SKM-1 (cell line): ENCODE results near the gene KRCC1.
A peak's percentile ranks its signal among the peaks of the same experiment; 100 is the strongest.

ENCODE experiments used
- DNase-seq: peaks from one replicate; lab custom pipeline; 2025; ENCODE audit not compliant: unreplicated experiment; lab: John Stamatoyannopoulos, UW

Gene KRCC1

DNA sequence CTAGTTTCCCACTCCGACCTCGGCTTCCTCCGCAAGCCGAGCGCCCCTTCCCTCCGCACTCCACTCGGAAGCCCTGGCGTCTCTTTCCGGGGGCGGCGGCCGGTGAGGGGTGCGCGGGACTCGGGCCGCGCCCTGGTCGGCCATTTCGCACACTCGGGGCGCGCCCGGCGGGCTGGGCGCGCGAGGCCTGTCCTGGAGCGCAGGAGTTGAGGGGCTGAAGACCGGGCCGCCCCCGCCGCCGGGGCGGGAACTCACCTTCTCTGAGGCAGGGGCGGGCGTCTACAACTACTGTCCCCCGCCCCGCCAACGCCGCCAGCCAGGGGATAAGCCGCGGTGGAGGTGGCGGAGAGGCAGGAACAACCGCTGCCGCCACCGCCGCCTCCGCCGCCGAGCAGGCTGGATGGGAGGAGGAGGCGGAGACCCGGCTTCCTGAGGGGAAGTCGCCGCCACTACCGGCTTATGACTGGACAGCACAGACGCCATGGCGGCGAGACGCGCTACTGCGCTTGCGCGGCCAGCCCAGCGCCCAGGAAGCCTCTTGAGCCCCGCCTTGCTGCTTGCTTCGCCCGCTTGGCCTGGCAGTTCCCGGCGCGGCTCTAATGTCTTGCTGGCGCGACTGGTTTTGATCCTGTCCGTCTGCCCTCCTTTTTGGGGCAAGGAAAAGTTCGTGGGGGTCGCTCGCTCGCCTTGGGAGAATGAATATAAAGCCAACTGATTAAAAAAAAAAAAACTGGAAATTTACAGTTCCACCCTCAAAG is at the start of gene KRCC1:
KRCC1 (minus strand) TSS at position 413 of the 758 bp plus-strand sequence. CDS start 27,220 bp downstream, outside the sequence.
- peak; percentile 90 for DNase-seq

DNA sequence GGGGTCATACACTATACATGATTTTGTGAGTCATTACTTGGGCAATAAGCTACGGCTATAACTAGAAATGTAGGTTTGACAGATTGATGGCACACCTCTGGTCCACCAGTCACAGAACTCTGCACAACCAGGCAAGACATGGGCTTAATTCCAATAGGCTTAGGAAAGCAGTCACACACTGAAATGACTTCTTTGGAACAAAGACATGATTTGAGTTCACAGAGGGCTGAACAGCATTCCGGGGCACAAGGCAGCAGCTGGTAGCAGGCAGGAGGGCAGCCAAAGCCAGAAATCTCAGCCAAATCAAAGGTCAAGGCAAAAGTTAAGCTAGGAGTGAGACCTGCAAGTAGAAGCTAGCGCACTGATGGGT is 44.9 kb upstream of the KRCC1 start:
- DNase-seq, result no peak

DNA sequence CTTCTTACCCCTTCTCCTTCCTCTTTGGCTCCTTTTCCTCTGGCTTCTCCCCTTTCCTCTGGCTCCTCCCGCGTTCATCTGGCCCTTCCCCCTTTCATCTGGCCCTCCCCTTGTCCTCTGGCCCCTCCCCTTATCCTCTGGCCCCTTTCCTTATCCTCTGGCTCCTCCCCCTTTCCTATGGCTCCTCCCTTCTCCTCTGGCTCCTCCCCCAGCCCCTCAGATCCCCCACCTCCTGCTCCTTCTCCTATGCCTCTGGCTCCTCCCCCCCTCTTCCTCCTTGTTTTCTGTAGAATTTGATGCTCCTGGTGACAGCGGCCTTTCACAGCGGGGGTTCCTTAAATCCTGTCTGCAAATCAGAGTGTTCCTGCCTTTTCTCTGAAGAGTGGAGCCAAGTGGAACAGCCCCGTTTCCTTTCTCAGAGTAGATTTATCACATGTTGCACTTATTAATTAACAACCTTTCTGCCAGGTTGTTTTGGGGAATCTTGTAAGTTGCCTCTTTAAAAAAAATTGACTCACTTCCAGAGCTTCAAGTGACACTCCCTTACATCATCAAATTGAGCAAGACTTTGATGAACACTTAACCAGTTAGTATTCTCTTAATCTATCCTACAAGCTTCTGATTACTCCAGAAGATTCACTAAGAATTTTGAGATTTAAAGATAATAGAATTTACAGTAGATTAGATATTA is 44.4 kb upstream of the KRCC1 start:
- no peak for DNase-seq

DNA sequence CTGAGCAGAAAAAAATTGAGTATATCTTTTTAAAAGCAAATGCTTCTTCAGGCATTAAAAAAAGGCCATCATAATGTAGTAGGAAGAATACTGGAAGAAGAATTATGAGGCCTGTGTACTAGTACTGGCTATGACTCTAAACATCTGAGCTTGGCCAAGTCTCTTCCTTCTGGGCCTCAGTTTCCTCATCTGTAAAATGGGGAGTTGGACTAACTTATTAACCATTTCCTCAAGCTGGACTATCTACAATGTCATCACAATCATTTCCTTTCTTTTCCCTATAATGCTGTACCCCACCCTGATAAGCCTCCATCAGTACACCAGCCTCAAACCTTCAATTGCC is 42.9 kb upstream of the KRCC1 start:
- no peak for DNase-seq

DNA sequence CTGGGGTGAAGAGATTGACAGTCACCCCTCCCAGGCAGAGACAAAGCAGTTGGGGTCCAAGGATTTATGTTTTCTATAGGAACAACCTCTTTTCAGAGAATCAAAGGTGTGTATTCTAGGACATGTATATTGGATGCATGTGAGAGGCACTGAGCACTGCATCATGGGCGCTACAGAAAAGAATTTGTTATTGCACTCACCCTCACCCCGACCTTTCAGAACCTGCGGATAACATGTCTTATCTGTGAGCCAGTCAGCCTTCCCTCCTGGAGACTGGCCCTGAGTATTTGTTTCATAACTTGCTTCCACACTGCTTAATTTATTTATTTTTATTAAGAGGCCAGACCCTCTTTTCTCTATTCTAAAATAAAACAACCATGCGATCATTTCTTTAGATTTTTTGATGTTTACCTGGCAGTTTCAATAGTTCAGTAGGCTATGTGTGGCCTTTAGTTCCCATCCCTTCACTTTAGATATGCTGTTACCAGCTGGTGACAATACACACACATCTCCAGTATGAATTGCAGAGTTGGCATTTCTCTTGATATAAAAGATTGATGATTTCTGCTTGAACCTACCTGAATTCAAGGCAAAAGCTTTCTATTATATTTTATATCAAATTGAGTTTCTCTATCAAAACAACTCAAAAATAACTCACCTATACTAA is 42.4 kb upstream of the KRCC1 start:
- no peak for DNase-seq

DNA sequence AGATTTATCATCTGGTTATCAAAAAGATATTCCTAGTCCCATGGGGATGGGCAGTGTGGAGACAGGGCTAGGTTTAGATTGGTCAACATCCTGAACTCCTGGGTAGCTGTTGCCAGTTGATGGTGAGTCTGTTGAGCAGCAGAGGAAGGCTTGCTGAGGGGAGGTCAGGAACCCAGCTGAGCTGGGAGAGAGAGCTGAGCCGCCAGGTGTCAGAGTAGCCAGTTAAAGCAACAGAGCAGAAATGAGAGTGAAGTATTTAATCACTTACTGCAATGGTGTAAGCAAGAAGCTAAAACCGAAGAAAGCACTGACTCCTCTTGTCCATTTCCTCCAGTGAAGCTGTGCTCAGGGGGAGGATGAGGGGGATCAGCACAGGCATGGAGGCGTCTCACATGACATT is 41.6 kb upstream of the KRCC1 start:
- DNase-seq, result no peak

DNA sequence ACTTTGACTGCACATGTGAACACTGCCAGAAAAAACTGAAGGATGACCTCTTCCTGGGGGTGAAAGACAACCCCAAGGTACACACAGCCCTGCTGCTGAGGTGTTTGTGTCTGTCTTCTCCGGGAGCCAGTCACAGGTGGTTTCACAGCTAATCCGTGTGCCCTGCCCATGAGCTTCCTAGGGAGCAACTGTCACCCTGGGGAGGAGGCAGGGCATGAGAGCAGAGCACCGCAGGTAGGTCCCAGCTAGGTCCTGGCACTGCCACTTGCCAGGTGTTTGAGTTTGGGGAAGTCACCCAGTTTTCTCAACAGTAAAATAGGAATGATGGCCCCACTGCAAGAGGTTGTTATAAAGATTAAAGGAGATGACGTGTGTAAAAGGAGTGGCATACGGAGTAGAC is 41.1 kb upstream of the KRCC1 start:
- no peak for DNase-seq

DNA sequence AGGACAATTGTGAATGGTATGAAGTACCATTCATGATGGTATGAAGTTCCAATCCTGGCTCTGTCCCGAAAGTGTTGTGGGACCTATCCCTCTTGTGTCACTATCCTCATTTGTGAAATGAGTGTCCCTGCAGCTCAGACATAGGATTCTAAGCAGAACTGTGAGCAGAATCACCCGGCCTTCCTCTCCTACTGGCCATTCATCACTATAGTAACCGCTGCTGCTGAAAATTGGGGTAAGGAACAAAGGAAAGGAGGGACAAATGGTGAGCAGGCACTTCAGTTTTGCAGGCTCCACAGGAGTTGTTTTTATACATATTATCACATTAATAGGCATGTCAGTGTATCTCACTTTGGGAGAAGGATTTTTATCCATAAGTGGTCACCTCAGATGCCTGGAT is 39.4 kb upstream of the KRCC1 start:
- DNase-seq, result no peak

DNA sequence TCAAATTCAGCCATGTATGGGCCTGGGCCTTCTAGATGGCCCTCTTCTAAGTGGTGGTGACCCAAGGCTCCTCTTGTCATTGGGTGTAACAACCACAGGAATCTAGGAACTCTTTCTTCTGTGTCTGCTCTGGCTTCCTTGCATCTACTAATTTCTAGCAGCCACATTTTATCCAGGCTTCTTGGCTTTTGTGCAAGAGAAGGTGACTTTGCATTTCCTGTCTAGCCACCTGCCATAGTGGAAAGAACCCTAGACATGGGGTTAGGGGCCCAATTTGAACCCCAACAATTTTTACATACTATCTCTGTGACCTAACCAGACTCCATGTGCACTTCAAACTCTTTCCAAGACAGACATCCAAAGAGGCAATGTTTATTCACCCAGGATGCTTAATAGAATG is 37.2 kb upstream of the KRCC1 start:
- no peak for DNase-seq

DNA sequence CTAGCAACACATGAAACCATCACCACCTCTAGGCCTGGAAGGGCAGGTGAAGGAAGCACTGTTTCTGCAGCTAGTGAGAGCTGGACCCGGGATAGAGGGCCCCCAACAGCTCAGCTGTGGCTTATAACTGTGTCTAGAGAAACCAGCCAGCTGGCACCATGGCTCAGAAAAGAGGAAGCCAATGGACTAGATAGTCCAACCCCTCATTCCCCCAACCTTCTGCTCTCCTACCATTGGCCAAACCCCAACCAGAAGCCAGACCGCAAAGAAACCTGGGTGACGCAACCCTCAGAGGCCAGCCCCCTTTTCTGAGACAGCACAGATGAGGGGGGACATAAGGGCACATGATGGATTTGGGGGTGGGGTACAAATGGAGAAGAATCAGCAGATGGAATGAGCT is 36.4 kb upstream of the KRCC1 start:
- peak; percentile 66 for DNase-seq

DNA sequence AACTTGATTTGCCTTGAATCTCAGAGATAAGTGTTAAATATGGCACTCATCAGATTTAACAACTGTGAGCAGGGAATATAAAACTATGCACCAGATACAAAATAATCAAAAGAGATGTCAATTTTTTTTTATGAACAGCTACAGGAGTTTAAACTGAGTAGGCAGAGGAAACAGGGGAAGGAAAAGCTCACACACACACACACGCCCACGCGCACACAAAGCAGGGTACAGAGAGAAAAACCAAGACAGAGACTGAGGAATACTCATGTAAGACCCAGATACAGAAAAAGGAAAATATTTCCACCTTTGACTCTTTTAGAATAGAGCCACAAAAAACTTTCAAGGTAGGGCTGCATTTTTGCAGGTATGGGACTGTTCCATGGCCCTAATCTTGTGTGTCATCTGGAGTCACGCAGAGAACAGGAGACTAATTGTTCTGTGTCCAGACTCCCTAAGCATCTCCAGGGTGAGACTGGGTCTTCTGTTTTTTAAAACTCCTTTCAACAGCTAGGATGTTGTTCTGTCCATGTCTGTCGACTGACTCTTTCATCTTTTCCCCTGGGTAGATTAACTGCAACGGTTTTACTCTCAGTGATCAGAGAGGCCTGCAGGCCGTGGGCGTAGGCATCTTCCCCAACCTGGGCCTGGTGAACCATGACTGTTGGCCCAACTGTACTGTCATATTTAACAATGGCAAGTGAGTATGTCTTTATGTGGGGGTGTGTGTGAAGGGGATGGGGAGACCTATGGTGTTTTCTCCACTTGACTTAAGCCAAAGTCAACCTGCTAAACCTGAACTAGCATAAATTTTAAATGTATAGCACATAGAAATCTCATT is 35.1 kb upstream of the KRCC1 start:
- no peak for DNase-seq

DNA sequence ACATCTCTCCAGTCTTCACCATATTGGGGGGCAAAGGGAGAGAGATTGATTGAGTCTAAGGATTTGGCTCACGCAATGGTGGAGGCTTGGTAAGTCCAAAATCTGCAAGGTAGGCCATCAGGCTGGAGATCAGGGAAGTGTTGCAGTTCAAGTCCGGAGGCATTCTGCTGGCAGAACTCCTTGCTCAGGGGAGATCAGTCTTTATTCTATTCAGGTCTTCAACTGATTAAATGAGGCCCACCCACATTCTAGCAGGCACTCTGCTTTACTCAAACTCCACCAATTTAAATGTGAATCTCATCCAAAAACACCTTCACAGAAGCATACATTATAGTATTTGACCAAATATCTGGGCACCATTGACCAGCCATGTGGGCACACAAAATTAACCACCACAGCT is 33.4 kb upstream of the KRCC1 start:
- no peak for DNase-seq

DNA sequence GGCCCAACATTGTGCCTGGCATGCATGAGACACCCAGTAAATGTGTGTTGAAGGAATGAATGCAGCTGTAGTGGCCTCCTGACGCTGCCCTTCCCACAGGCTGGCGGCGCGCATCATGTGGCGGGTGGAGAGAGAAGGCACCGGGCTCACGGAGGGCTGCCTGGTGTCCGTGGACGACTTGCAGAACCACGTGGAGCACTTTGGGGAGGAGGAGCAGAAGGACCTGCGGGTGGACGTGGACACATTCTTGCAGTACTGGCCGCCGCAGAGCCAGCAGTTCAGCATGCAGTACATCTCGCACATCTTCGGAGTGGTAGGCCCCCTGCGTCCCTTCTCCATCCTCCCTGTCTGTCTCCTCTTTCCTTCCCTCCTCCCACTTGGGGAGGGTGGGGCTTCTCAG is 32.2 kb upstream of the KRCC1 start:
- DNase-seq, result no peak

DNA sequence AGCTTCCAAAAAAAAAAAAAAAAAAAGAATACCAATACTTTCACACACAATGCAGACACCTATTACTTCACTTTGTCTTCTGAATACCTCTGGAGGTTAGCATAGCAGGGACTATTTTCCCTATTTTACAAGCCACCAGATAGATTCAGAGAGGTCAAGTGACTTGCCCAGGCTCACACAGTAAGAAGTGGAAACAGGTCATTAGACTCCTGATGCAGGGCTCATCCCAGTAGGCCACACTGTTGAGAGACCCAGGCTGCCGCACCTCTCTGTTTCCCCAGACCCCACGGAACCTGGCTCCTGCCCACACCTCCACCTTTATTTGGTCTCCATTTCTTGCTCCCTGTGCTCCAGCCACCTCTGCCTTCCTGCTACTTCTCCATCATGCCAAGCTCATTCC is 31.5 kb upstream of the KRCC1 start:
- no peak for DNase-seq

DNA sequence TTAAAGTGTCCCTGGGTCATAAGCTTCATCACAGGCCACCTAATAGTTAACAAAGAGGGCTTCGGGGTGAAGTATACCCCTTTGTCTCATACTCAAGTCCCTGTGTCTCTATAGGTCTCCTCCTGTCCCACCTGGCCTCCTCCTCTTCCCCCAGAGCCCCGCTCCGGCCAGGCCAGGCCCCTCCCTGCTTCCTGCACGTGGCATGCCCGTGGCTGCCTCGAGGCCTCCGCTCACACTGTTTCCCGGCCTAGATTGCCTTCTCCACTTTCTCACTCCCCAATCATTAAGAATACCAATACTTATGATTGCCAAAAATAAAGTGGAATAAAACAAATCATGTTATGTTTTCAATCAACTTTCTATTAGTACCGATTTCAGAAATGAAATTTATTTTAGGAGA is 30.8 kb upstream of the KRCC1 start:
- DNase-seq, result no peak

DNA sequence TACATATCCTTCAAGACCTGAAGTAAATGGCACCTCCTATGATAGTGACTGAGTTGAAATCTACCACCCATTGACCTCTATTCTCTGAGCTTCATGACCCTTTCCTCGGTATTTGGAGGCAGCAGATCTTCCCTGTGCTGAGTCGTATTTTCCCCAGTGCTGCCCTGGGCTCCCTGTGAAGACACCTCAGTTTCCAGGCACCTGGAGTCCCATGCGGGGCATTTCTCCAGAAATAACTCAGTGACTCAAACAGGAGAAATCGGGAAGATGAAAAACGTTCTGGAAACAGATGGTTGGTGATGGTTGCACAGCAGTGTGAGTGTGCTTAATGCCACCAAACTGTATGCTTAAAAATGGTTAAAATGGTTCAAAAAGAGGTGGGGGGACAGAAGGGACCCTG is 30.0 kb upstream of the KRCC1 start:
- no peak for DNase-seq

DNA sequence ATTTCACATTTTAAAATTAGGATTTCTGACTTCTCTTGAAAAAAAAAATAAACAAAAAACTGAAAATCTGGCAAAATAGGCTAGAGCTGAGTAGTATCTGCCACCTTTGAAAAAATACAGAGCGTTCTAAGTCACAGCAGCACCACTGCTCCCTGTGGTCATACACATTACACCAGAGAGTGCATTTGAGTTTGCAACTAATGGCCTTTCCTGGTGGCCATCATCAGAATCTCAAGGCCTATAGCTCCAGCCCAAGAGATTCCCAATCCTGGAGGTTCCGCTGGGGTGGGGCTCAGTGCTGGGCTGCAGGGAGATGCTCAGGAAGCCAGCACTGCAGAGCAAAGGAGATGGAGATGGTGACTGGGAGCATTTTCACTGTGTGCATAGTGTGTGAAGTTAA is 29.5 kb upstream of the KRCC1 start:
- no peak for DNase-seq

DNA sequence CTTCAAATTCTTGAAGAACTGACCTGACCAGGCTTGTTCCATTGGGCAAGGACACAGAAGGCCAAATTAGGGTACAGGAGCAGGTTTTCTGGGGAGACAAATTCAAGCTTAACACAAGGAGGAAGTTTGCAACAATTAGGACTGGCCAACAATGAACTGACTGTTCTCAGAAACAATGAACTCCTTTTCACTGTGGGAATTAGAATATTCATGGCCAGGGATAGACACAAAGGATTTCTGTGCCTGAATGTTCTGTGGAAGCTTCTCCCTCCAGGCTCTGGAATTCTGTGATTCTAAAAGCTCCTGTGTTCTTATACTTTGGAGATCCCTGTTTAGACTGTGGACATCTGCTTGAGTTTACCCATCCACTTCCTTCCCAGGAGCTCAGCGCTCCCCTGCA is 27.2 kb upstream of the KRCC1 start:
- no peak for DNase-seq

DNA sequence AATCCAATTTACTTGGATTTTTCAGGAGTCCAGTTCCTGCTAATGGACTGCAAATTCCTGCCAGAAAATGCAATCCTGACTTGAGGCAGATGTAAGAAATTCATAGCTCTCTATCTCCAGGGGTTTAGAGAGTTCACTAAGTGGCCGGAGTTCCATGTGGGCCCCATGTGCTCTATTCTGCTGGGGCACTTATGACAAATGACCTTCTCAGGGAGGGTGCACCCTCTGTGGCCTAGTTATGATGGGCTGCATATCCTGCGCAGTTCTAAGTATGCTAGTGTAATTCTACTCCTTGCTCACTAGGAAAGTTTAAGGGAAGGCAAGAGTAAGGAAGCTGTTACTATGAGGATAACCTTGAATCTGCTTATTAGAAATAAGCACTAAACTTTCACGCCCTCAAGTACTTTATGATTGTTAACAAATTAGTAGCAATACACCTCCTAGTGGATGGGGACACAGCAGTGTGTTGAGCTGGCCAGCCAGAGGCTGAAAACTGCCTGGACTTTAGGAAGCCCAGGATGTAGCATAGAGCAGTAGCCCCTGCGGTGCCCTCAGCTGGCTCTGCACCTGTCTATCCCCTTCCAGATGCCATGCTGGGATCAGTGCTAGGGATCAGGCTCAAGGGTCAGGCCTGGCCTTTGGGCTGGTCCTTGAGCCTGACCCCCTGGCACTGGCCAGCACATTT is 26.5 kb upstream of the KRCC1 start:
- no peak for DNase-seq

DNA sequence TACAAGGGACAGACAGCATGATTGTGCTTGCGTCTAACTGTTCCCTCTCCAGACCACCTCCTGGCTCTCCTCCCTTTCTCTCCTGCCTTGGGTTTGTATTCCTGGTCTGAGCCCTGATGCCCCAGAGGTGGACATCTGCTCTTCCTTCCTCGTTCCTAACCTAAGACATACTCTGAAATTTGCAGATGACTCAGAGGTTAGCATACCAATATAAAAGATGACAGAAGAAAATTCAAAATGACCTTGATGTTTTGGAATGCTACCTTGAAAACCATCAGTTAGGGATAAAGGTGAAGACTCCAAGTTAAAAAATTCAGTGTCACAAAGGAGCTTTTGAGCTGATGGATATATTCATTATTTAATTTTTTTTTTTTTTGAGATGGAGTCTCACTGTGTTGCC is 25.0 kb upstream of the KRCC1 start:
- no peak for DNase-seq

DNA sequence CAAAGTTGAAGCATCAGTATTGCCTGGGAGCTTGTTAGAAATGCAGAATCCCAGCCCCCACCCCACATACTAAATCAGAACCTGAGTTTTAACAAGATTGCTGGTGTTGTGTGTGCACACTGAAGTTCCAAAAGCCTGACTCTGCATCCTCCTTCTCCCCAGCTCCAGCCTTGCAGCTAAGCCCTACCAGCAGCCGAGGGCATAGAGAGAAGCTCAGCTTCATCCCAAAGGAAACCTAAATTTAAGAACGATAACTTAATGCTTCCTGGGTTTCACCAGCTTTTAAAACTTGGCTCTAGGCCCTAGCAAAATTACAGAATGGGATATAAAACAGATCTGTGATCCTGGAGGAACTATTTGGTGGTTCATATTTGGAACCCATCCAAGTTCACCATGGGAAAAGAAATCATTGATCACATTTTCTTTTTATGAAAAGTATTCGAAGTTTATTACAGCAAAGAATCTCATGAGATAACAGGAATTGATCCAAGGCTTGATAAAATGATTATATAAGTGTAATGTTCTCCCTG is 23.1 kb upstream of the KRCC1 start:
- no peak for DNase-seq
